Loucy (cell line): ENCODE measurements around the gene ZFHX3.

Experiments
- CTCF ChIP-seq: fragments of 200-600 bp; sonication (generic); conservative IDR thresholded peaks from 2 replicates; pipeline ENCODE4 v1.5.1; 2014; ENCODE audit warnings: mild to moderate bottlenecking, antibody characterized with exemption, low read length
- EZH2phosphoT487 ChIP-seq: fragments of 200-600 bp; IDR thresholded peaks from 2 replicates; pipeline ENCODE4 v1.6.1; 2018; ENCODE audit warnings: antibody characterized with exemption, mild to moderate bottlenecking, moderate library complexity, borderline replicate concordance

GRCh38 chr16:73010150-73010676 is 37.7 kb downstream of the ZFHX3 start:
- TF ChIP-seq CTCF, result no peak
- no peak for TF ChIP-seq EZH2phosphoT487
